Measurements from ENCODE around the gene C11orf97. TPM values are rescaled to one million over a fixed set of nuclear protein-coding genes. Genes with fewer than 3 reads are reported as not detected.

Gene C11orf97
- total RNA-seq, 1 donor from 2014 or later, result not detected

- H3K4me3 Mint-ChIP-seq, result no peak overlapping the region
- Histone ChIP-seq H3K4me1 (peaks cover 6% of the 10 kb centered on the region), H3K27ac (no peak overlapping the region), H4K20me1 (ENCODE audit: low read depth) (no peaks in the 10 kb centered on the region), H3F3A (ENCODE audit: low read depth) (no peaks in the 10 kb centered on the region), H3K4me3 (no peak overlapping the region), H3K4me2 (no peak overlapping the region), H3K36me3 (no peaks in the 10 kb centered on the region), H3K79me2 (ENCODE audit: low read depth) (no peaks in the 10 kb centered on the region), H3K27me3 (peaks cover 13% of the 10 kb centered on the region), H3K9ac (no peak overlapping the region), H3K9me3 (ENCODE audit: low read depth) (no peaks in the 10 kb centered on the region), H2AFZ (replicated peaks) (no peak overlapping the region)
- H3K9me3 Mint-ChIP-seq, result no peaks in the 10 kb centered on the region
- no peak for DNase-seq (ENCODE audit: low spot score)
- no peak for TF ChIP-seq EZH2phosphoT487 (IDR thresholded peaks at IDR 0.05)
- TF ChIP-seq CTCF (IDR thresholded peaks at IDR 0.05), result no peak
- TF ChIP-seq EZH2 (IDR thresholded peaks at IDR 0.05), result no peak
- H3K36me3 Mint-ChIP-seq, result no peaks in the 10 kb centered on the region
- H3K27me3 Mint-ChIP-seq (ENCODE audit: insufficient read depth, low read depth), result no peaks in the 10 kb centered on the region
- H3K4me1 Mint-ChIP-seq, result peaks cover 7% of the 10 kb centered on the region
- no peak overlapping the region for H3K27ac Mint-ChIP-seq
These were observed 16.3 kb downstream of the C11orf97 start for GRCh38 chr11:94528551-94528950.

GRCh38 chr11:94532211-94532610, 19.9 kb downstream of the C11orf97 start:
- no peaks in the 10 kb centered on the region for H3F3A ChIP-seq (ENCODE audit: low read depth)
- no peaks in the 10 kb centered on the region for H3K4me1 Mint-ChIP-seq
- H3K36me3 ChIP-seq, result no peaks in the 10 kb centered on the region
- no peak overlapping the region for H3K27ac Mint-ChIP-seq
- H3K4me2 ChIP-seq, result no peak overlapping the region
- H4K20me1 ChIP-seq (ENCODE audit: low read depth), result no peaks in the 10 kb centered on the region
- DNase-seq (ENCODE audit: low spot score), result no peak
- no peaks in the 10 kb centered on the region for H3K27me3 Mint-ChIP-seq (ENCODE audit: insufficient read depth, low read depth)
- no peaks in the 10 kb centered on the region for H3K36me3 Mint-ChIP-seq
- TF ChIP-seq EZH2 (IDR thresholded peaks at IDR 0.05), result no peak
- no peak for TF ChIP-seq EZH2phosphoT487 (IDR thresholded peaks at IDR 0.05)
- TF ChIP-seq CTCF (IDR thresholded peaks at IDR 0.05), result no peak
- H3K27me3 ChIP-seq, result peaks cover under 1% of the 10 kb centered on the region
- no peaks in the 10 kb centered on the region for H3K9me3 Mint-ChIP-seq
- no peak overlapping the region for H2AFZ ChIP-seq (replicated peaks)
- H3K4me3 ChIP-seq, result no peak overlapping the region
- no peaks in the 10 kb centered on the region for H3K4me1 ChIP-seq
- H3K9ac ChIP-seq, result no peak overlapping the region
- H3K9me3 ChIP-seq (ENCODE audit: low read depth), result no peaks in the 10 kb centered on the region
- no peak overlapping the region for H3K4me3 Mint-ChIP-seq
- H3K27ac ChIP-seq, result no peak overlapping the region
- H3K79me2 ChIP-seq (ENCODE audit: low read depth), result no peaks in the 10 kb centered on the region

- Histone ChIP-seq H3K36me3 (no peaks in the 10 kb centered on the region), H3K4me3 (no peak overlapping the region), H3F3A (ENCODE audit: low read depth) (no peaks in the 10 kb centered on the region), H3K4me2 (no peak overlapping the region), H3K27ac (no peak overlapping the region), H4K20me1 (ENCODE audit: low read depth) (no peaks in the 10 kb centered on the region), H3K9ac (no peak overlapping the region), H3K79me2 (ENCODE audit: low read depth) (no peaks in the 10 kb centered on the region), H3K4me1 (no peaks in the 10 kb centered on the region), H3K27me3 (no peaks in the 10 kb centered on the region), H3K9me3 (ENCODE audit: low read depth) (no peaks in the 10 kb centered on the region), H2AFZ (replicated peaks) (no peak overlapping the region)
- DNase-seq (ENCODE audit: low spot score), result no peak
- Mint-ChIP-seq H3K4me3 (no peak overlapping the region), H3K27me3 (ENCODE audit: insufficient read depth, low read depth) (no peaks in the 10 kb centered on the region), H3K9me3 (no peaks in the 10 kb centered on the region), H3K27ac (no peak overlapping the region), H3K4me1 (no peaks in the 10 kb centered on the region), H3K36me3 (no peaks in the 10 kb centered on the region)
- no peak for TF ChIP-seq EZH2phosphoT487 (IDR thresholded peaks at IDR 0.05)
- no peak for TF ChIP-seq CTCF (IDR thresholded peaks at IDR 0.05)
- TF ChIP-seq EZH2 (IDR thresholded peaks at IDR 0.05), result no peak
These were observed 20.9 kb downstream of the C11orf97 start for GRCh38 chr11:94533206-94533605.

Data from neural progenitor cell (in vitro differentiated cells).